HEK293 (cell line): ENCODE data around the gene CTIF.

Experiments used
- CTCF ChIA-PET: fragments of 350-600 bp; formaldehyde crosslinking; extraction: SDS; loops from one replicate; lab custom pipeline; 2021; ENCODE audit warnings: antibody characterized with exemption; lab: Yijun Ruan, JAX
- POLR2A ChIA-PET: fragments of 300-600 bp; formaldehyde crosslinking; extraction: SDS; loops from one replicate; lab custom pipeline; 2020; ENCODE audit warnings: antibody characterized with exemption, inconsistent platforms; lab: Yijun Ruan, JAX
- H3K27ac ChIP-seq: fragments of 200-500 bp; sonication (Bioruptor generic); 2 replicates; pipeline ENCODE4 v1.5.1; 2014; ENCODE audit warnings: low read depth, low read length, control low read depth, inconsistent platforms; ENCODE audit errors: extremely low read depth
- H3K36me3 ChIP-seq, 2 experiments: fragments of 200-500 bp in 1 of 2; sonication (Bioruptor generic) in 1 of 2; 1 replicate in 1 of 2; 2 replicates in 1 of 2; pipeline ENCODE4 v1.5.1; 2014 to 2017; ENCODE audit warnings: inconsistent platforms in 2 of 2, low read length in 2 of 2; ENCODE audit not compliant: control insufficient read depth in 2 of 2, insufficient read depth in 1 of 2
- H3K4me1 ChIP-seq: fragments of 200-500 bp; sonication (Bioruptor generic); 2 replicates; pipeline ENCODE4 v1.5.1; 2014; ENCODE audit warnings: mild to moderate bottlenecking, low read length, inconsistent platforms; ENCODE audit not compliant: control insufficient read depth, insufficient read depth
- H3K4me3 ChIP-seq: 2 replicates; pipeline ENCODE4 v1.5.1; 2011; ENCODE audit warnings: low read depth, mild to moderate bottlenecking, control low read depth, low read length, moderate library complexity
- H3K9me3 ChIP-seq: fragments of 200-500 bp; sonication (Bioruptor generic); 2 replicates; pipeline ENCODE4 v1.5.1; 2014; ENCODE audit warnings: low read depth, low read length, inconsistent platforms; ENCODE audit not compliant: control insufficient read depth, insufficient read depth
- ELK4 ChIP-seq: IDR thresholded peaks from 2 replicates; pipeline ENCODE4 v1.6.1; 2011; ENCODE audit warnings: mild to moderate bottlenecking, low read depth, low read length, borderline replicate concordance
- KLF1 ChIP-seq: fragments of 450-650 bp; formaldehyde crosslinking; IDR thresholded peaks from 2 replicates; pipeline ENCODE4 v1.5.1; 2016; ENCODE audit warnings: missing biosample characterization, missing genetic modification characterization
- KLF16 ChIP-seq: fragments of 450-650 bp; formaldehyde crosslinking; IDR thresholded peaks from 2 replicates; pipeline ENCODE4 v1.5.1; 2017; ENCODE audit warnings: missing biosample characterization, missing genetic modification characterization
- OSR2 ChIP-seq: fragments of 450-650 bp; formaldehyde crosslinking; IDR thresholded peaks from 2 replicates; pipeline ENCODE4 v1.5.1; 2016; ENCODE audit warnings: missing biosample characterization, missing genetic modification characterization
- REST ChIP-seq: fragments of 450-650 bp; formaldehyde crosslinking; IDR thresholded peaks from 2 replicates; pipeline ENCODE4 v1.5.1; 2016; ENCODE audit warnings: missing biosample characterization, missing genetic modification characterization
- TSHZ1 ChIP-seq: fragments of 450-650 bp; formaldehyde crosslinking; IDR thresholded peaks from 2 replicates; pipeline ENCODE4 v1.5.1; 2016; ENCODE audit warnings: missing biosample characterization, missing genetic modification characterization, borderline replicate concordance
- ZFHX2 ChIP-seq: fragments of 450-650 bp; formaldehyde crosslinking; conservative IDR thresholded peaks from 2 replicates; pipeline ENCODE4 v1.5.1; 2016; ENCODE audit warnings: missing biosample characterization, missing genetic modification characterization
- ZFP37 ChIP-seq: fragments of 450-650 bp; formaldehyde crosslinking; IDR thresholded peaks from 2 replicates; pipeline ENCODE4 v1.5.1; 2016; ENCODE audit warnings: missing biosample characterization, missing genetic modification characterization
- ZNF114 ChIP-seq: fragments of 450-650 bp; formaldehyde crosslinking; IDR thresholded peaks from 2 replicates; pipeline ENCODE4 v1.5.0; 2017; ENCODE audit warnings: missing biosample characterization, missing genetic modification characterization
- ZNF140 ChIP-seq: fragments of 450-650 bp; formaldehyde crosslinking; IDR thresholded peaks from 2 replicates; pipeline ENCODE4 v1.5.1; 2016; ENCODE audit warnings: missing biosample characterization, missing genetic modification characterization
- ZNF19 ChIP-seq: fragments of 450-650 bp; formaldehyde crosslinking; IDR thresholded peaks from 2 replicates; pipeline ENCODE4; 2016; ENCODE audit warnings: missing biosample characterization, missing genetic modification characterization, low read depth
- ZNF292 ChIP-seq: fragments of 450-650 bp; formaldehyde crosslinking; IDR thresholded peaks from 2 replicates; pipeline ENCODE4 v1.5.1; 2016; ENCODE audit warnings: low read depth, missing biosample characterization, missing genetic modification characterization, borderline replicate concordance
- ZNF449 ChIP-seq: fragments of 450-650 bp; formaldehyde crosslinking; IDR thresholded peaks from 2 replicates; pipeline ENCODE4 v1.5.1; 2017; ENCODE audit warnings: missing biosample characterization, mild to moderate bottlenecking, missing genetic modification characterization, moderate library complexity
- ZNF488 ChIP-seq: fragments of 450-650 bp; formaldehyde crosslinking; IDR thresholded peaks from 2 replicates; pipeline ENCODE4 v1.5.1; 2016; ENCODE audit warnings: missing biosample characterization, missing genetic modification characterization
- ZNF624 ChIP-seq: fragments of 450-650 bp; formaldehyde crosslinking; IDR thresholded peaks from 2 replicates; pipeline ENCODE4 v1.5.1; 2017; ENCODE audit warnings: missing biosample characterization, missing genetic modification characterization
- ZNF629 ChIP-seq: fragments of 450-650 bp; formaldehyde crosslinking; IDR thresholded peaks from 2 replicates; pipeline ENCODE4 v1.5.1; 2017; ENCODE audit warnings: missing biosample characterization, missing genetic modification characterization
- ZNF639 ChIP-seq: fragments of 450-650 bp; formaldehyde crosslinking; IDR thresholded peaks from 2 replicates; pipeline ENCODE4 v1.5.1; 2016; ENCODE audit warnings: missing biosample characterization, missing genetic modification characterization
- ZNF76 ChIP-seq: fragments of 450-650 bp; formaldehyde crosslinking; IDR thresholded peaks from 2 replicates; pipeline ENCODE4; 2016; ENCODE audit warnings: low read depth, missing biosample characterization, missing genetic modification characterization, borderline replicate concordance
- ZNF777 ChIP-seq: fragments of 450-650 bp; formaldehyde crosslinking; IDR thresholded peaks from 2 replicates; pipeline ENCODE4 v1.5.1; 2017; ENCODE audit warnings: missing biosample characterization, missing genetic modification characterization, borderline replicate concordance
- ZNF785 ChIP-seq: fragments of 450-650 bp; formaldehyde crosslinking; IDR thresholded peaks from 2 replicates; pipeline ENCODE4 v1.5.1; 2016; ENCODE audit warnings: missing biosample characterization, missing genetic modification characterization

CTIF gene

GRCh38 chr18:48527461-48527860 lies 11.4 kb upstream of the CTIF start:
- H3K4me1 ChIP-seq: no peaks in the 10 kb centered on the region
- peak; percentile 65 for TF ChIP-seq REST
- TF ChIP-seq ZFHX2 (tag by site-specific recombination): no peak
- TF ChIP-seq, all 188 proteins: peak for 1
- POLR2A ChIA-PET: interaction anchor here (0.6 to 1.2 kb wide), 2 partner anchors 12 to 14 kb away, joined by 3 to 4 read pairs; partner anchors contain the start of gene CTIF
- Histone ChIP-seq H3K4me3 (no peak overlapping the region), H3K27ac (no peak overlapping the region), H3K36me3 (no peaks in the 10 kb centered on the region), H3K9me3 (no peaks in the 10 kb centered on the region)
- CTCF ChIA-PET: interaction anchor here (1.2 kb wide), 1 partner anchor 12 kb away, joined by 5 read pairs; no protein-coding TSS in a partner anchor

- CTCF ChIA-PET: no interaction called here
- Histone ChIP-seq H3K9me3 (no peaks in the 10 kb centered on the region), H3K36me3 (no peaks in the 10 kb centered on the region), H3K4me3 (no peak overlapping the region), H3K27ac (no peak overlapping the region), H3K4me1 (no peaks in the 10 kb centered on the region)
- POLR2A ChIA-PET: no interaction called here
- TF ChIP-seq KLF1: 0 out of 2 replicates have a peak, but pooled peaks have one; percentile 24
- TF ChIP-seq KLF16 (tag by site-specific recombination): no peak
- TF ChIP-seq, all 188 proteins: peak for 1
Observed at GRCh38 chr18:48528861-48529260, 10.0 kb upstream of the CTIF start.

GRCh38 chr18:48529796-48530195 lies 9.0 kb upstream of the CTIF start:
- H3K4me3 ChIP-seq: no peak overlapping the region
- ChIA-PET CTCF (no interaction called here), POLR2A (no interaction called here)
- no peaks in the 10 kb centered on the region for H3K36me3 ChIP-seq
- no peaks in the 10 kb centered on the region for H3K4me1 ChIP-seq
- H3K9me3 ChIP-seq: no peaks in the 10 kb centered on the region
- H3K27ac ChIP-seq: no peak overlapping the region
- TF ChIP-seq ZNF19 (tag by site-specific recombination) (no peak), ZNF114 (tag by site-specific recombination) (no peak), ZNF488 (tag by site-specific recombination) (no peak), OSR2 (tag by site-specific recombination) (no peak), TSHZ1 (tag by site-specific recombination) (no peak), ZNF629 (tag by site-specific recombination) (no peak), ZNF785 (tag by site-specific recombination) (no peak), ZNF449 (tag by site-specific recombination) (no peak), ZFP37 (no peak), ZNF624 (tag by site-specific recombination) (no peak), ZNF639 (tag by site-specific recombination) (no peak), ELK4 (no peak), ZNF140 (tag by site-specific recombination) (no peak), ZNF777 (tag by site-specific recombination) (no peak), ZNF292 (no peak), ZNF76 (tag by site-specific recombination) (no peak)
